Ectodermal cell (in vitro differentiated cells): ENCODE data around the gene PHTF2.

Experiments used
- H3K27ac ChIP-seq: 2 replicates; pipeline ENCODE4 v1.7.0; 2013; ENCODE audit warnings: mild to moderate bottlenecking, low read depth, low read length; ENCODE audit not compliant: insufficient read depth, poor library complexity, severe bottlenecking
- H3K27me3 ChIP-seq: 2 replicates; pipeline ENCODE4 v1.7.0; 2013; ENCODE audit warnings: mild to moderate bottlenecking, low read length; ENCODE audit not compliant: insufficient read depth, control insufficient read depth, poor library complexity, severe bottlenecking
- H3K36me3 ChIP-seq: one replicate; pipeline ENCODE4 v1.7.0; 2013; ENCODE audit warnings: low read length; ENCODE audit not compliant: control insufficient read depth, insufficient read depth
- H3K4me1 ChIP-seq: one replicate; pipeline ENCODE4 v1.7.0; 2013; ENCODE audit warnings: low read length; ENCODE audit not compliant: control insufficient read depth, insufficient read depth
- H3K4me3 ChIP-seq: 2 replicates; pipeline ENCODE4 v1.7.0; 2013; ENCODE audit warnings: low read depth, low read length, control low read depth; ENCODE audit not compliant: insufficient read depth
- H3K9me3 ChIP-seq: 2 replicates; pipeline ENCODE4 v1.7.0; 2013; ENCODE audit warnings: mild to moderate bottlenecking, low read length, moderate library complexity; ENCODE audit not compliant: control insufficient read depth
- WGBS, 2 experiments: methylation state at CpG; one replicate each; pipeline ENCODE4 v1.1.7; 2013; ENCODE audit warnings: missing lambda C conversion rate in 2 of 2; 5-methylcytosine and 5-hydroxymethylcytosine counted together

The PHTF2 gene

GRCh38 chr7:77944183-77945182, 145.9 kb downstream of the PHTF2 start:
- Histone ChIP-seq H3K4me1 (no peaks in the 10 kb centered on the region), H3K9me3 (no peaks in the 10 kb centered on the region), H3K27ac (no peak overlapping the region), H3K36me3 (no peaks in the 10 kb centered on the region), H3K4me3 (no peak overlapping the region), H3K27me3 (no peaks in the 10 kb centered on the region)
- 87 to 91% methylated on average over 7 to 9 of the region's 9 CpGs for WGBS, 2 experiments

GRCh38 chr7:77950548-77950947, 152.0 kb downstream of the PHTF2 start:
- Histone ChIP-seq H3K9me3 (no peaks in the 10 kb centered on the region), H3K27ac (no peak overlapping the region), H3K4me3 (no peak overlapping the region), H3K27me3 (no peaks in the 10 kb centered on the region), H3K36me3 (no peaks in the 10 kb centered on the region), H3K4me1 (no peaks in the 10 kb centered on the region)
- 94 to 95% methylated on average over 5 of the region's 5 CpGs for WGBS, 2 experiments

GRCh38 chr7:77954773-77955555, 156.4 kb downstream of the PHTF2 start:
- no peak overlapping the region for H3K4me3 ChIP-seq
- no peaks in the 10 kb centered on the region for H3K27me3 ChIP-seq
- 96 to 97% methylated on average over 2 to 3 of the region's 3 CpGs for WGBS, 2 experiments

GRCh38 chr7:77958436-77958835, 159.9 kb downstream of the PHTF2 start:
- Histone ChIP-seq H3K27me3 (no peaks in the 10 kb centered on the region), H3K9me3 (no peaks in the 10 kb centered on the region), H3K36me3 (no peaks in the 10 kb centered on the region), H3K27ac (no peak overlapping the region), H3K4me3 (no peak overlapping the region), H3K4me1 (no peaks in the 10 kb centered on the region)
- 89 to 92% methylated on average over 2 of the region's 2 CpGs for WGBS, 2 experiments

More at GRCh38 chr7:77954773-77955555, 156.4 kb downstream of the PHTF2 start:
- H3K27ac ChIP-seq = no peak overlapping the region
- no peaks in the 10 kb centered on the region for H3K4me1 ChIP-seq
- no peaks in the 10 kb centered on the region for H3K36me3 ChIP-seq
- H3K9me3 ChIP-seq = no peaks in the 10 kb centered on the region

- H3K9me3 ChIP-seq = no peaks in the 10 kb centered on the region
- WGBS, 2 experiments = 97% methylated on average over 2 of the region's 2 CpGs; no CpG with 5 or more reads in 1 of the 2 experiments
Observed at GRCh38 chr7:77959080-77959479, 160.5 kb downstream of the PHTF2 start.

GRCh38 chr7:77960336-77960735, 161.8 kb downstream of the PHTF2 start:
- Histone ChIP-seq H3K27ac (no peak overlapping the region), H3K36me3 (no peaks in the 10 kb centered on the region), H3K4me1 (no peaks in the 10 kb centered on the region), H3K9me3 (no peaks in the 10 kb centered on the region), H3K27me3 (no peaks in the 10 kb centered on the region), H3K4me3 (no peak overlapping the region)
- WGBS, 2 experiments = 89 to 90% methylated on average over 2 of the region's 2 CpGs

More at GRCh38 chr7:77959080-77959479, 160.5 kb downstream of the PHTF2 start:
- no peak overlapping the region for H3K27ac ChIP-seq
- no peak overlapping the region for H3K4me3 ChIP-seq
- H3K27me3 ChIP-seq = no peaks in the 10 kb centered on the region
- no peaks in the 10 kb centered on the region for H3K4me1 ChIP-seq
- no peaks in the 10 kb centered on the region for H3K36me3 ChIP-seq

GRCh38 chr7:77967429-77967828, 168.9 kb downstream of the PHTF2 start:
- Histone ChIP-seq H3K4me1 (no peaks in the 10 kb centered on the region), H3K36me3 (no peaks in the 10 kb centered on the region), H3K4me3 (no peak overlapping the region), H3K27me3 (no peaks in the 10 kb centered on the region), H3K27ac (no peak overlapping the region), H3K9me3 (no peaks in the 10 kb centered on the region)

GRCh38 chr7:77971726-77972125, 173.2 kb downstream of the PHTF2 start:
- no peak overlapping the region for H3K4me3 ChIP-seq
- no peaks in the 10 kb centered on the region for H3K27me3 ChIP-seq
- no peaks in the 10 kb centered on the region for H3K9me3 ChIP-seq
- no peak overlapping the region for H3K27ac ChIP-seq
- no peaks in the 10 kb centered on the region for H3K36me3 ChIP-seq
- no peaks in the 10 kb centered on the region for H3K4me1 ChIP-seq

- Histone ChIP-seq H3K4me1 (no peaks in the 10 kb centered on the region), H3K4me3 (no peak overlapping the region), H3K27ac (no peak overlapping the region), H3K36me3 (no peaks in the 10 kb centered on the region), H3K27me3 (no peaks in the 10 kb centered on the region), H3K9me3 (no peaks in the 10 kb centered on the region)
- WGBS, 2 experiments = 87 to 100% methylated on average over 2 of the region's 2 CpGs
Observed at GRCh38 chr7:77975672-77976480, 177.3 kb downstream of the PHTF2 start.
